ENCODE measurements around the gene NEUROD2. TPM values are rescaled to one million over a fixed set of nuclear protein-coding genes. Genes with fewer than 3 reads are reported as not detected.

Gene NEUROD2
- total and polyA plus RNA-seq, 2 of the 8 experiments (the other 6 are each of a cell fraction or from before 2014, with no cell fraction given): not detected

- 67% methylated on average over 3 of the region's 3 CpGs; no CpG with 5 or more reads in 1 of the 2 experiments for WGBS, 2 experiments (ENCODE audit: extremely low coverage in 1 of 2, insufficient coverage in 1 of 2, insufficient read length in 1 of 2, insufficient replicate concordance in 2 of 2, low coverage in 1 of 2, low lambda C conversion rate in 2 of 2, missing lambda C conversion rate in 1 of 2)
- Histone ChIP-seq H4K5ac (ENCODE audit: insufficient read length, low read depth, low read length) (no peak overlapping the region), H2BK12ac (ENCODE audit: low read depth, low read length) (no peak overlapping the region), H2BK15ac (ENCODE audit: low read length) (0 out of 2 replicates have a peak overlapping the region, but pooled peaks have one; percentile 31), H3K18ac (ENCODE audit: extremely low read depth, low read length) (no peak overlapping the region), H2BK20ac (ENCODE audit: low read length) (no peak overlapping the region), H4K8ac (ENCODE audit: extremely low read depth, insufficient read depth, low read length) (no peak overlapping the region), H3K27me3 (replicated peaks in 1 of 4; ENCODE audit: control insufficient read depth in 3 of 4, extremely low read depth in 1 of 4, insufficient read depth in 3 of 4, low read length in 3 of 4) (peaks cover 27 to 69% (median 50%) of the 10 kb centered on the region in 4 experiments), H3K9ac (replicated peaks in 1 of 4; ENCODE audit: extremely low read depth in 1 of 4, low read depth in 3 of 4, low read length in 3 of 4) (no peak overlapping the region), H2BK5ac (ENCODE audit: low read depth, low read length) (no peak overlapping the region), H3K79me2 (ENCODE audit: control insufficient read depth in 1 of 2, insufficient read depth in 2 of 2, low read length in 2 of 2) (no peaks in the 10 kb centered on the region), H2BK120ac (replicated peaks; ENCODE audit: low read depth, low read length) (no peak overlapping the region), H3K23me2 (ENCODE audit: low read depth, low read length) (peaks cover 10% of the 10 kb centered on the region; the same call in 1 of the 2 replicates), H4K91ac (replicated peaks; ENCODE audit: insufficient read length, low read length) (no peak overlapping the region), H3K4ac (replicated peaks; ENCODE audit: insufficient read length, low read depth, low read length) (no peak overlapping the region), H3K27ac (ENCODE audit: low read depth, low read length) (no peak overlapping the region), H3K56ac (replicated peaks; ENCODE audit: insufficient read length, low read depth, low read length) (no peak overlapping the region), H2AK5ac (ENCODE audit: low read depth, low read length) (no peak overlapping the region), H3K23ac (ENCODE audit: insufficient read length) (no peak overlapping the region), H3K9me3 (ENCODE audit: insufficient read depth in 2 of 2, low read depth in 1 of 2, low read length in 1 of 2) (no peaks in the 10 kb centered on the region), H4K20me1 (replicated peaks in 1 of 2; ENCODE audit: control insufficient read depth in 1 of 2, insufficient read depth in 2 of 2, low read length in 2 of 2) (no peaks in the 10 kb centered on the region), H2AFZ (ENCODE audit: low read length) (no peak overlapping the region), H3K4me2 (ENCODE audit: insufficient read depth in 1 of 2, low read depth in 2 of 2, low read length in 2 of 2) (peak overlapping the region; percentile 64 to 94), H3K4me1 (replicated peaks in 1 of 4; ENCODE audit: control insufficient read depth in 3 of 4, insufficient read depth in 4 of 4, low read length in 3 of 4) (peaks cover 0 to 7% (median 4%) of the 10 kb centered on the region in 4 experiments; a peak in 5 of 7 replicates), H3K36me3 (ENCODE audit: control insufficient read depth in 2 of 4, insufficient read depth in 4 of 4, low read length in 3 of 4) (no peaks in the 10 kb centered on the region), H3K14ac (ENCODE audit: insufficient read length) (no peak overlapping the region), H3K4me3 (ENCODE audit: extremely low read depth in 1 of 4, insufficient read depth in 2 of 4, low read depth in 3 of 4, low read length in 4 of 4) (peak overlapping the region in 3 of 4 experiments; percentile 37 to 72 (median 47); a peak in 4 of 8 replicates), H3K79me1 (ENCODE audit: low read depth, low read length) (no peaks in the 10 kb centered on the region)
- ChIA-PET POLR2A (ENCODE audit: partially characterized antibody) (interaction anchor here (0.7 to 2.0 kb wide), 5 partner anchors 11 to 36 kb away, joined by 3 to 9 read pairs (median 4); partner anchors contain the start of gene NEUROD2), CTCF (ENCODE audit: partially characterized antibody) (interaction anchor here (1.9 to 49.2 kb wide), 5 partner anchors 13 to 69 kb away, joined by 4 to 1885 read pairs (median 310); partner anchors contain the start of genes ERBB2, NEUROD2, PGAP3 and PNMT)
- DNase-seq (ENCODE audit: low read depth in 1 of 2, low spot score in 2 of 2) (no peak), FAIRE-seq (no peak)
- TF ChIP-seq HDAC6 (IDR thresholded peaks at IDR 0.05; ENCODE audit: low read depth, low read length) (no peak), GTF2F1 (IDR thresholded peaks at IDR 0.05; ENCODE audit: borderline replicate concordance, low read depth, low read length) (no peak), CBX5 (IDR thresholded peaks at IDR 0.05; ENCODE audit: low read depth, low read length) (no peak), SUZ12 (IDR thresholded peaks at IDR 0.05; ENCODE audit: low read length) (peak; percentile 41; the same call in 1 of the 2 replicates), NRF1 (IDR thresholded peaks at IDR 0.05; ENCODE audit: low read depth, low read length) (no peak), KDM5A (IDR thresholded peaks at IDR 0.05; ENCODE audit: low read length) (no peak), ZNF274 (IDR thresholded peaks at IDR 0.05; ENCODE audit: borderline replicate concordance, extremely low read depth, low read length) (no peak), CREB1 (IDR thresholded peaks at IDR 0.05) (no peak)
These were observed 9.4 kb upstream of the NEUROD2 start for GRCh38 chr17:39617100-39617445.
